ENCODE results near the gene ADA. TPM values are rescaled to one million over a fixed set of nuclear protein-coding genes. Genes with fewer than 3 reads are reported as not detected.
A peak's percentile ranks its signal among the peaks of the same experiment; 100 is the strongest.

ADA gene
- polyA plus RNA-seq, 1 of the 3 experiments (the other 2 are of a cell fraction) = 25.7 TPM

GRCh38 chr20:44573501-44573869 is 78.0 kb downstream of the ADA start:
- peaks cover 29% of the 10 kb centered on the region for H3F3A ChIP-seq (replicated peaks; ENCODE audit: insufficient read depth)
- no peaks in the 10 kb centered on the region for H3K9me3 ChIP-seq
- peak overlapping the region; percentile 79; the same call in 1 of the 2 replicates for H3K9ac ChIP-seq
- H3K4me3 ChIP-seq (ENCODE audit: low read depth in 2 of 2, low read length in 1 of 2) = no peak overlapping the region; a peak in 1 of 4 replicates
- H4K20me1 ChIP-seq (ENCODE audit: insufficient read depth) = no peaks in the 10 kb centered on the region
- TF ChIP-seq ELF1 (IDR thresholded peaks at IDR 0.05) (no peak), POLR2AphosphoS5 (IDR thresholded peaks at IDR 0.05; ENCODE audit: low read depth, low read length) (no peak), FOSL2 (IDR thresholded peaks at IDR 0.05; ENCODE audit: borderline replicate concordance, low read depth) (no peak), TAF1 (IDR thresholded peaks at IDR 0.05; ENCODE audit: borderline replicate concordance, low read depth, low read length) (no peak), RAD21 (IDR thresholded peaks at IDR 0.05; ENCODE audit: low read length) (no peak), EZH2phosphoT487 (IDR thresholded peaks at IDR 0.05; ENCODE audit: borderline replicate concordance, low read depth) (no peak), FOXJ3 (CRISPR knock-in tag; IDR thresholded peaks at IDR 0.05) (no peak), TCF12 (IDR thresholded peaks at IDR 0.05) (no peak), GABPA (IDR thresholded peaks at IDR 0.05; ENCODE audit: low read depth) (no peak), CHD2 (IDR thresholded peaks at IDR 0.05; ENCODE audit: low read length, partially characterized antibody) (no peak), USF2 (IDR thresholded peaks at IDR 0.05; ENCODE audit: borderline replicate concordance, low read depth, low read length) (no peak), NRF1 (IDR thresholded peaks at IDR 0.05; ENCODE audit: low read depth, low read length) (no peak), SMC3 (IDR thresholded peaks at IDR 0.05; ENCODE audit: low read depth, low read length) (no peak), RCOR1 (IDR thresholded peaks at IDR 0.05; ENCODE audit: low read length) (no peak), GATA2 (CRISPR knock-in tag; IDR thresholded peaks at IDR 0.05) (no peak), ZBTB33 (IDR thresholded peaks at IDR 0.05; ENCODE audit: borderline replicate concordance, low read depth) (no peak), MXI1 (IDR thresholded peaks at IDR 0.05; ENCODE audit: low read depth, low read length) (no peak), YY1 (IDR thresholded peaks at IDR 0.05; ENCODE audit: low read depth) (no peak), JUND (IDR thresholded peaks at IDR 0.05) (no peak)
- H3K9me2 ChIP-seq = no peaks in the 10 kb centered on the region
- peak overlapping the region; percentile 83 to 97 for H3K27ac ChIP-seq (ENCODE audit: low read depth in 2 of 2, low read length in 1 of 2)
- H3K36me3 ChIP-seq (replicated peaks in 1 of 2; ENCODE audit: control insufficient read depth in 1 of 2, insufficient read depth in 2 of 2, low read length in 1 of 2) = no peaks in the 10 kb centered on the region
- ChIA-PET CTCF (interaction anchor here (0.7 to 1.0 kb wide), 2 partner anchors 56 to 59 kb away, joined by 3 read pairs; no protein-coding TSS in a partner anchor), POLR2A (no interaction called here)
- peak overlapping the region; percentile 65 for H3K4me2 ChIP-seq
- no peaks in the 10 kb centered on the region for H3K27me3 ChIP-seq (ENCODE audit: insufficient read depth)
- H3K4me1 ChIP-seq (ENCODE audit: control insufficient read depth in 1 of 2, insufficient read depth in 2 of 2, low read depth in 1 of 2, low read length in 1 of 2) = peaks cover 14 to 26% of the 10 kb centered on the region in 2 experiments; a peak in 3 of 4 replicates
- WGBS (ENCODE audit: low lambda C conversion rate) = 74% methylated on average over 2 of the region's 2 CpGs
- no peak for DNase-seq
- H2AFZ ChIP-seq (ENCODE audit: low read depth) = no peak overlapping the region
- H3K79me2 ChIP-seq (ENCODE audit: insufficient read depth) = peaks cover 38% of the 10 kb centered on the region

Measured in SK-N-SH (cell line).